HCT116 (cell line): ENCODE results near the gene TXNDC9. TPM values are rescaled to one million over a fixed set of nuclear protein-coding genes. Genes with fewer than 3 reads are reported as not detected.
"Not testable (repeated sequence)": the region's sequence is repeated elsewhere in the genome, so short reads cannot be mapped to it uniquely, and the experiment has no call there.

ENCODE experiments used
- ATAC-seq: fragments of 200-7000 bp; cut with Tn5 transposase; 2 replicates; pipeline ENCODE4 v1.9.1; 2020; ENCODE audit warnings: mild to moderate bottlenecking, moderate library complexity
- BruUV-seq: library from RNA; stranded (reverse); fragments of 400-500 nt; replicated peaks from 2 replicates; lab custom pipeline; 2021; lab: Mats Ljungman, UMichigan
- CTCF ChIA-PET: fragments of 300-600 bp; sonication (Branson Sonifier 250); formaldehyde crosslinking; loops from one replicate; lab custom pipeline; 2021; ENCODE audit warnings: antibody characterized with exemption; lab: Charles Lee
- POLR2A ChIA-PET: fragments of 300-600, 350-600 bp; sonication (Branson Sonifier 250); formaldehyde crosslinking; loops from one replicate; lab custom pipeline; 2021; ENCODE audit warnings: antibody characterized with exemption; lab: Charles Lee
- RAD21 ChIA-PET, 2 experiments: fragments of 300-600 bp; sonication (Branson Sonifier 250); formaldehyde crosslinking; loops; one replicate each; lab custom pipeline; 2023; ENCODE audit warnings: low total read pairs in 2 of 2; ENCODE audit not compliant: uncharacterized antibody in 2 of 2, unreplicated experiment in 2 of 2, low non-redundant PET in 1 of 2; lab: Charles Lee
- DNase-seq: peaks from one replicate; pipeline ENCODE4 v3.0.0-alpha.2; 2010; ENCODE audit warnings: low read depth, low spot score
- H2AFZ ChIP-seq: fragments of 200-600 bp; shearing (Covaris generic), sonication (generic); 2 replicates; pipeline ENCODE4 v1.6.1; 2017; ENCODE audit warnings: low read depth, mixed run types, mixed read lengths, antibody characterized with exemption, low read length; ENCODE audit not compliant: poor library complexity, severe bottlenecking
- H3K27ac ChIP-seq: 2 replicates; pipeline ENCODE4 v1.5.1; 2012; ENCODE audit warnings: low read depth, low read length
- H3K27me3 ChIP-seq: fragments of 200-600 bp; sonication (generic); 2 replicates; pipeline ENCODE4 v1.6.1; 2016; ENCODE audit warnings: mixed run types, low read length, mixed read lengths; ENCODE audit not compliant: insufficient read depth
- H3K36me3 ChIP-seq, 2 experiments: fragments of 200-500 bp in 1 of 2; fragments of 200-600 bp in 1 of 2; sonication (Bioruptor generic) in 1 of 2; sonication (generic) in 1 of 2; 2 replicates each; pipeline versions ENCODE4 v1.5.1 to v1.6.1; 2014 to 2016; ENCODE audit warnings: low read length in 2 of 2, inconsistent platforms in 1 of 2, mixed read lengths in 1 of 2, mixed run types in 1 of 2; ENCODE audit not compliant: insufficient read depth in 2 of 2, control insufficient read depth in 1 of 2
- H3K4me1 ChIP-seq, 2 experiments: fragments of 200-600 bp in 1 of 2; sonication (generic) in 1 of 2; 2 replicates each; pipeline versions ENCODE4 v1.5.1 to v1.6.1; 2012 to 2017; ENCODE audit warnings: low read length in 2 of 2, inconsistent platforms in 1 of 2, mild to moderate bottlenecking in 1 of 2, mixed read lengths in 1 of 2, mixed run types in 1 of 2, moderate library complexity in 1 of 2; ENCODE audit not compliant: insufficient read depth in 2 of 2, control insufficient read depth in 1 of 2
- H3K4me2 ChIP-seq: fragments of 200-600 bp; sonication (generic); 2 replicates; pipeline ENCODE4 v1.6.1; 2017; ENCODE audit warnings: mixed run types, low read length, mixed read lengths
- H3K4me3 ChIP-seq, 2 experiments: fragments of 200-600 bp in 1 of 2; sonication (generic) in 1 of 2; replicated peaks in 1 of 2; 2 replicates each; pipeline ENCODE4 v1.5.1; 2011 to 2016; ENCODE audit warnings: low read length in 2 of 2, control low read depth in 1 of 2, low read depth in 1 of 2, mild to moderate bottlenecking in 1 of 2, mixed read lengths in 1 of 2, mixed run types in 1 of 2
- H3K79me2 ChIP-seq: fragments of 200-600 bp; sonication (generic); 2 replicates; pipeline ENCODE4 v1.6.1; 2017; ENCODE audit warnings: mild to moderate bottlenecking, mixed run types, low read length, moderate library complexity, mixed read lengths; ENCODE audit not compliant: insufficient read depth
- H3K9ac ChIP-seq: fragments of 200-600 bp; sonication (generic); 2 replicates; pipeline ENCODE4 v1.6.1; 2016; ENCODE audit warnings: low read length, mixed read lengths
- H3K9me2 ChIP-seq: fragments of 200-600 bp; sonication (generic), shearing (Covaris generic); 2 replicates; pipeline ENCODE4 v1.6.1; 2017; ENCODE audit warnings: mixed run types, mild to moderate bottlenecking, moderate library complexity; ENCODE audit not compliant: insufficient read depth
- H3K9me3 ChIP-seq, 2 experiments: fragments of 200-500 bp in 1 of 2; fragments of 200-600 bp in 1 of 2; sonication (Bioruptor generic) in 1 of 2; sonication (generic) in 1 of 2; 2 replicates each; pipeline ENCODE4 v1.6.1; 2014 to 2017; ENCODE audit warnings: low read length in 2 of 2, mixed read lengths in 2 of 2, inconsistent platforms in 1 of 2, low read depth in 1 of 2, mild to moderate bottlenecking in 1 of 2, mixed run types in 1 of 2, moderate library complexity in 1 of 2; ENCODE audit not compliant: control insufficient read depth in 1 of 2, insufficient read depth in 1 of 2
- H4K20me1 ChIP-seq: fragments of 200-600 bp; sonication (generic), shearing (Covaris generic); 2 replicates; pipeline ENCODE4 v1.6.1; 2017; ENCODE audit warnings: mixed run types, mild to moderate bottlenecking, moderate library complexity; ENCODE audit not compliant: insufficient read depth
- CBX3 ChIP-seq: IDR thresholded peaks from 2 replicates; pipeline ENCODE4 v1.6.1; 2012; ENCODE audit warnings: low read depth
- ELF1 ChIP-seq: IDR thresholded peaks from 2 replicates; pipeline ENCODE4 v1.6.1; 2012; ENCODE audit warnings: low read depth, borderline replicate concordance
- EZH2 ChIP-seq: fragments of 200-600 bp; sonication (generic); IDR thresholded peaks from 2 replicates; pipeline ENCODE4 v1.6.1; 2017; ENCODE audit warnings: antibody characterized with exemption, mixed run types
- EZH2phosphoT487 ChIP-seq: fragments of 200-600 bp; IDR thresholded peaks from 2 replicates; pipeline ENCODE4 v1.6.1; 2018; ENCODE audit warnings: antibody characterized with exemption, borderline replicate concordance
- JUND ChIP-seq: IDR thresholded peaks from 2 replicates; pipeline ENCODE4 v1.6.1; 2012
- MAX ChIP-seq: IDR thresholded peaks from 2 replicates; pipeline ENCODE4 v1.6.1; 2012
- POLR2AphosphoS5 ChIP-seq: IDR thresholded peaks from 2 replicates; pipeline ENCODE4 v1.6.1; 2011; ENCODE audit warnings: mild to moderate bottlenecking, low read depth, low read length, moderate library complexity
- RAD21 ChIP-seq: IDR thresholded peaks from 2 replicates; pipeline ENCODE4 v1.6.1; 2012; ENCODE audit warnings: low read depth, mild to moderate bottlenecking
- SIN3A ChIP-seq: IDR thresholded peaks from 2 replicates; pipeline ENCODE4 v1.6.1; 2012; ENCODE audit warnings: low read depth
- TCF7L2 ChIP-seq: IDR thresholded peaks from 2 replicates; pipeline ENCODE4 v1.7.0; 2011; ENCODE audit warnings: borderline replicate concordance, inconsistent platforms; ENCODE audit not compliant: insufficient read depth, insufficient read length; ENCODE audit errors: extremely low read depth
- ZNF274 ChIP-seq: fragments of 200-500 bp; sonication (Bioruptor generic); IDR thresholded peaks from 2 replicates; pipeline ENCODE4 v1.6.1; 2014; ENCODE audit warnings: mild to moderate bottlenecking, low read depth, low read length, inconsistent platforms
- intact Hi-C: fragments of 100-400 bp; cut with micrococcal nuclease; formaldehyde crosslinking; loops from 2 replicates; pipeline ENCODE4 v1.10.0; 2022
- total RNA-seq: library from RNA; stranded (reverse); gene quantifications from one replicate; pipeline ENCODE4 v1.2.1, GENCODE V29; 2021; ENCODE audit not compliant: unreplicated experiment

Gene TXNDC9
- total RNA-seq, 1 experiment from 2014 or later: 18.3 TPM

- no peak for ATAC-seq
- ChIA-PET POLR2A (no interaction called here), RAD21 (no interaction called here), CTCF (interaction anchor here (1.2 kb wide), 1 partner anchor 9 kb away, joined by 4 read pairs; no protein-coding TSS in a partner anchor)
- intact Hi-C loops: no loop called here
- Histone ChIP-seq H3K4me2 (no peak overlapping the region), H3K27me3 (no peaks in the 10 kb centered on the region), H3K9ac (no peak overlapping the region), H3K27ac (no peak overlapping the region), H2AFZ (no peak overlapping the region), H3K36me3 (peaks cover 32 to 41% of the 10 kb centered on the region in 2 experiments), H3K79me2 (peaks cover 31% of the 10 kb centered on the region), H3K9me2 (no peaks in the 10 kb centered on the region), H3K4me3 (no peak overlapping the region), H3K4me1 (no peaks in the 10 kb centered on the region), H3K9me3 (no peaks in the 10 kb centered on the region), H4K20me1 (no peaks in the 10 kb centered on the region)
- BruUV-seq: no TSS peak
- no peak for TF ChIP-seq EZH2
- TF ChIP-seq RAD21: no peak
- TF ChIP-seq ZNF274: no peak
- no peak for TF ChIP-seq CBX3
- TF ChIP-seq ELF1: no peak
- TF ChIP-seq JUND: no peak
- no peak for TF ChIP-seq MAX
- DNase-seq: no peak
Measured at GRCh38 chr2:99374747-99375146, 38.6 kb upstream of the TXNDC9 start.

GRCh38 chr2:99373144-99373543 is 37.0 kb upstream of the TXNDC9 start:
- H3K9me3 ChIP-seq: no peaks in the 10 kb centered on the region
- H3K36me3 ChIP-seq: peaks cover 30 to 37% of the 10 kb centered on the region in 2 experiments
- intact Hi-C loops: no loop called here
- no peak overlapping the region for H3K4me3 ChIP-seq
- no peaks in the 10 kb centered on the region for H3K4me1 ChIP-seq
- ChIA-PET POLR2A (no interaction called here), RAD21 (no interaction called here), CTCF (no interaction called here)
- no peak overlapping the region for H3K9ac ChIP-seq
- no peak overlapping the region for H3K27ac ChIP-seq
- no peaks in the 10 kb centered on the region for H4K20me1 ChIP-seq
- BruUV-seq: no TSS peak
- no peaks in the 10 kb centered on the region for H3K27me3 ChIP-seq
- ATAC-seq: no peak
- H3K4me2 ChIP-seq: no peak overlapping the region
- H3K79me2 ChIP-seq: peaks cover 34% of the 10 kb centered on the region
- H2AFZ ChIP-seq: no peak overlapping the region
- TF ChIP-seq POLR2AphosphoS5: no peak
- TF ChIP-seq EZH2phosphoT487: no peak
- no peak for TF ChIP-seq ELF1
- no peak for TF ChIP-seq CBX3
- no peak for TF ChIP-seq MAX
- TF ChIP-seq SIN3A: no peak
- TF ChIP-seq TCF7L2: no peak
- no peak for DNase-seq
- no peaks in the 10 kb centered on the region for H3K9me2 ChIP-seq

- H3K79me2 ChIP-seq: peaks cover 32% of the 10 kb centered on the region
- ATAC-seq, RAD21 ChIA-PET, H3K9me3 ChIP-seq, H3K27ac ChIP-seq, H3K4me1 ChIP-seq, POLR2A ChIA-PET, H3K9ac ChIP-seq, H4K20me1 ChIP-seq, intact Hi-C loops, BruUV-seq, H2AFZ ChIP-seq, H3K4me2 ChIP-seq, DNase-seq, H3K4me3 ChIP-seq, H3K9me2 ChIP-seq, H3K27me3 ChIP-seq, CTCF ChIA-PET: not testable (repeated sequence)
- H3K36me3 ChIP-seq: peaks cover 46 to 63% of the 10 kb centered on the region in 2 experiments
Measured at GRCh38 chr2:99368854-99369253, 32.7 kb upstream of the TXNDC9 start.
